Natural killer cell treated with Interleukin-12 subunit alpha and Interleukin-12 subunit beta and Interleukin-15 and Interleukin-18, amount 100 ng/mL, for 72 hours (primary cell): ENCODE measurements around the gene TAF7. TPM values are rescaled to one million over a fixed set of nuclear protein-coding genes. Genes with fewer than 3 reads are reported as not detected.

Experiments
- ATAC-seq, 2 donors: fragments of 150-1000 bp; cut with Tn5 transposase in 1 of 2; sonication (Bioruptor Pico), chemical (Tn5 transposase) in 1 of 2; 2 replicates each; pipeline ENCODE4 v1.10.0; 2021
- DNase-seq: peaks from one replicate; pipeline ENCODE4 v3.0.0; 2022; ENCODE audit warnings: low spot score
- H3K27ac Mint-ChIP-seq, 2 donors: 1 replicate in 1 of 2; 2 replicates in 1 of 2; pipeline ENCODE4 v1.8.0; 2022; ENCODE audit warnings: mixed read lengths in 2 of 2, mild to moderate bottlenecking in 1 of 2, moderate library complexity in 1 of 2
- H3K27me3 Mint-ChIP-seq, 2 donors: 1 replicate in 1 of 2; 2 replicates in 1 of 2; pipeline ENCODE4 v1.8.0; 2022; ENCODE audit warnings: mixed read lengths in 2 of 2
- H3K36me3 Mint-ChIP-seq: one replicate; pipeline ENCODE4 v1.8.0; 2022; ENCODE audit warnings: mixed read lengths
- H3K4me1 Mint-ChIP-seq, 2 donors: 1 replicate in 1 of 2; 2 replicates in 1 of 2; pipeline ENCODE4 v1.8.0; 2022; ENCODE audit warnings: low read depth in 2 of 2, mixed read lengths in 2 of 2, mild to moderate bottlenecking in 1 of 2
- H3K4me3 Mint-ChIP-seq: one replicate; pipeline ENCODE4 v1.8.0; 2022; ENCODE audit warnings: mixed read lengths
- H3K9me3 Mint-ChIP-seq: 2 replicates; pipeline ENCODE4 v1.8.0; 2022; ENCODE audit warnings: mixed read lengths
- total RNA-seq, 2 donors: library from RNA; stranded (reverse); gene quantifications; one replicate each; pipeline ENCODE4 v1.2.3, GENCODE V29; 2022

The TAF7 gene
- 10 to 100 TPM; 52.5 to 63.5 TPM for total RNA-seq

DNA sequence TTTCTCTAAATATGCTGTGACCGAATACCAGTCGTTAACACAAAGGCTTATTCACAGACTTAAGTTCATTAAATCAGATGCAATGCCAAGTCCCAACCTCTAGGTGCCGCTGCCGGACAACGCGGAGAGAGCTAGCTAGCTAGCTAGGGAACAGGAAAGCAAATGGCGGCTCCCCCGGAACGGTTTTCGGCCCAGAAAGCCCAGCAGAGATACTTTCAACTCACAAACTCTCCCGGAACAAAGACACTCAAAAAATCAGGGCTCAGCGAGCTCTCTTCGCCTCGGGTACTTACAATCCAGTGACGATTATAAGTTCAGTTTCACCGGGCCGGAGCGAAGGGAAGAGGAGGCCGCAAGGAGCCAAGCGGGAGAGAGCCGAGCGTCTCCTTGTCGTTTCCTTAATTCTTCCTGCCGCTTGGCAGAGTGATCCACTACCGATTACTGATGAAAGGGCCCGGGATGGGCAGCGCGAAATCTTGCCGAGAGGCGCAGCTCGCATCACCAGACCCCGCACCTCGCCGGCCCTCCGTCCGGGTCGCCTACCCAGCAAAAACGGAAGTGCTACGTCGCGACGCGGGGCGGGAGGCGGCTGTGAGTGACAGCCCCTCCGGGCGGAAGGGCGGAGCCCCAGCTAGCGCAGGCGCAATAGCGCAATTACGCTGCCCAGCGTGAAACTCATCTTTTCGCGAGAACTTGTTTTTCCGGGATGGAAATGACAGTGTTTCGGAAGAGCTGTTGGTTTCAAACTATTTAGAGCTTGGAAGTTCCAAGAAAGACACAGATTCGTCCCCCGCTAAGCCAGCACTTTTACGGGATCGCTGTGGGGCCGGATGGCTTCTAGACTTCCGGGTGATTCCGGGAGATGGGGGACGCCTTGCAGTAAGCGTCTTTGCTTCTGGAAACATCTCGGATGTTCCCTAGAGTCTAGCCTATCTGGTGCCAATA, at the start of gene TAF7:
Gene TAF7 (minus strand): TSS at position 560 of the 945 bp plus-strand sequence. CDS start 740 bp downstream, outside the sequence.
- ATAC-seq (peak; percentile 97 to 98), DNase-seq (peak; percentile 95)
- Mint-ChIP-seq H3K4me3 (peak within 1 kb of the TSS; percentile 97), H3K9me3 (peaks cover 22% of the 10 kb centered on the region), H3K36me3 (peaks cover 44% of the 10 kb centered on the region), H3K4me1 (peaks cover 35 to 36% of the 10 kb centered on the region in 2 donors), H3K27ac (peak within 1 kb of the TSS; percentile 99 to 100), H3K27me3 (peaks cover 2 to 7% of the 10 kb centered on the region in 2 donors)

DNA sequence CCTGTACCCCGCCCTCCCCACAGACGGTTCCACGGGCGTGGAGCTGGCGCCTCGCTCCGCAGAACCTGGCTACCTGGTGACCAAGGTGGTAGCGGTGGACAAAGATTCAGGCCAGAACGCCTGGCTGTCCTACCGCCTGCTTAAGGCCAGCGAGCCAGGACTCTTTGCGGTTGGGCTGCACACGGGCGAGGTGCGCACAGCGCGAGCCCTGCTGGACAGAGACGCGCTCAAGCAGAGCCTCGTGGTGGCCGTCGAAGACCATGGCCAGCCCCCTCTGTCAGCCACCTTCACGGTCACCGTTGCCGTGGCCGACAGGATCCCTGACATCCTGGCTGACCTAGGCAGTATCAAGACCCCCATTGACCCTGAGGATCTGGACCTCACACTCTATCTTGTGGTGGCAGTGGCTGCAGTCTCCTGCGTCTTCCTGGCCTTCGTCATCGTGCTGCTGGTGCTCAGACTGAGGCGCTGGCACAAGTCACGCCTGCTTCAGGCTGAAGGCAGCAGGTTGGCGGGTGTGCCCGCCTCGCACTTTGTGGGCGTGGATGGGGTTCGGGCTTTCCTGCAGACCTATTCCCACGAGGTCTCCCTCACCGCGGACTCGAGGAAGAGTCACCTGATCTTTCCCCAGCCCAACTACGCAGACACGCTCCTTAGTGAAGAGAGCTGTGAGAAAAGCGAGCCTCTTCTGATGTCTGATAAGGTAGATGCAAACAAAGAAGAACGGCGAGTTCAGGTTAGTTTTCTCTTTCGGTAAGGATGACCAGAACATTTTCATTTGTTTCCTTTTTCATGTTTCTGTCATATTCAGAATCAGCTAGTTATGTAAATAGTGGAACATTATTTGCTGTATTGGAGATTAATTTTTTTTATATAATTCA, 45.7 kb upstream of the TAF7 start:
- DNase-seq = no peak
- peaks cover 24% of the 10 kb centered on the region for H3K36me3 Mint-ChIP-seq
- H3K4me3 Mint-ChIP-seq = no peak overlapping the region
- H3K27ac Mint-ChIP-seq = no peak overlapping the region
- peaks cover 6% of the 10 kb centered on the region for H3K9me3 Mint-ChIP-seq
- no peak for ATAC-seq
- H3K4me1 Mint-ChIP-seq = peaks cover 3 to 4% of the 10 kb centered on the region in 2 donors
- peaks cover 57 to 78% of the 10 kb centered on the region in 2 donors for H3K27me3 Mint-ChIP-seq

- H3K9me3 Mint-ChIP-seq = peaks cover 10% of the 10 kb centered on the region
- no peak within 1 kb of the TSS for H3K4me3 Mint-ChIP-seq
- H3K27ac Mint-ChIP-seq = peak within 1 kb of the TSS in 1 of 2 donors; percentile 47
- peaks cover 34% of the 10 kb centered on the region for H3K36me3 Mint-ChIP-seq
- DNase-seq (no peak), ATAC-seq (no peak)
- H3K27me3 Mint-ChIP-seq = peaks cover 55 to 75% of the 10 kb centered on the region in 2 donors
- peaks cover 3 to 5% of the 10 kb centered on the region in 2 donors for H3K4me1 Mint-ChIP-seq
Observed at GRCh38 chr5:141363952-141364660, 43.5 kb upstream of the TAF7 start, which contains the start of gene PCDHGA5. Gene PCDHGA5, plus strand, starts transcription at chr5:141364162. Its CDS starts 169 bp downstream, at chr5:141364331.

- DNase-seq = no peak
- H3K27me3 Mint-ChIP-seq = peaks cover 53 to 74% of the 10 kb centered on the region in 2 donors
- H3K27ac Mint-ChIP-seq = no peak overlapping the region
- peaks cover 38% of the 10 kb centered on the region for H3K36me3 Mint-ChIP-seq
- peaks cover 15% of the 10 kb centered on the region for H3K9me3 Mint-ChIP-seq
- no peak for ATAC-seq
- H3K4me3 Mint-ChIP-seq = no peak overlapping the region
- H3K4me1 Mint-ChIP-seq = peaks cover 3 to 5% of the 10 kb centered on the region in 2 donors
Observed at GRCh38 chr5:141362719-141363118, 42.1 kb upstream of the TAF7 start.

DNA sequence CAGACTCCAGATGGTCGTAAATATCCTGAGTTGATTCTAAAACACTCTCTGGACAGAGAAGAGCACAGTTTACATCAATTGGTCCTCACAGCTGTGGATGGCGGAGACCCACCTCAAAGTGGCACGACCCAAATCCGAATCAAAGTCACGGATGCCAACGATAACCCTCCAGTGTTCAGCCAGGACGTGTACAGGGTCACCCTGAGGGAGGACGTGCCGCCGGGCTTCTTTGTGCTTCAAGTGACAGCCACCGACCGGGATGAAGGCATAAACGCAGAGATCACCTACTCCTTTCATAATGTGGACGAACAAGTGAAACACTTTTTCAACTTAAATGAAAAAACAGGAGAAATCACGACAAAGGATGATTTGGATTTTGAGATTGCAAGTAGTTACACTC, 40.1 kb upstream of the TAF7 start:
- Mint-ChIP-seq H3K4me3 (no peak overlapping the region), H3K27me3 (peaks cover 55 to 76% of the 10 kb centered on the region in 2 donors), H3K9me3 (peaks cover 15% of the 10 kb centered on the region), H3K4me1 (peaks cover 3 to 5% of the 10 kb centered on the region in 2 donors), H3K27ac (no peak overlapping the region), H3K36me3 (peaks cover 41% of the 10 kb centered on the region)
- ATAC-seq (no peak), DNase-seq (no peak)

- Mint-ChIP-seq H3K4me1 (peaks cover 3 to 5% of the 10 kb centered on the region in 2 donors), H3K27me3 (peaks cover 54 to 72% of the 10 kb centered on the region in 2 donors), H3K27ac (no peak within 1 kb of the TSS), H3K36me3 (peaks cover 34% of the 10 kb centered on the region), H3K4me3 (peak within 1 kb of the TSS; percentile 74), H3K9me3 (peaks cover 15% of the 10 kb centered on the region)
- DNase-seq (no peak), ATAC-seq (peak in 1 of 2 donors; percentile 41)
Observed at GRCh38 chr5:141359790-141360426, 39.3 kb upstream of the TAF7 start, which contains the start of gene PCDHGB2. Gene PCDHGB2, plus strand, starts transcription at chr5:141359994. Its CDS starts 142 bp downstream, at chr5:141360136.

DNA sequence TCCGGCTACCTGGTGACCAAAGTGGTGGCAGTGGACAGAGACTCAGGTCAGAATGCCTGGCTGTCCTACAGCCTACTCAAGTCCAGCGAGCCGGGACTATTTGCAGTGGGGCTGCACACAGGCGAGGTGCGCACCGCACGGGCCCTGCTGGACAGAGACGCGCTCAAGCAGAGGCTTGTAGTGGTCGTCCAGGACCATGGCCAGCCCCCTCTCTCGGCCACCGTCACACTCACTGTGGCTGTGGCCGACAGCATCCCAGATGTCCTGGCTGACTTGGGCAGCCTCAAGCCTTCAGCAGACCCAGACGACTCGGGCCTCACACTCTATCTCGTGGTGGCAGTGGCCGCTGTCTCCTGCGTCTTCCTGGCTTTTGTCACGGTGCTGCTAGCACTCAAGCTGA, 36.4 kb upstream of the TAF7 start:
- peaks cover 33% of the 10 kb centered on the region for H3K36me3 Mint-ChIP-seq
- H3K4me1 Mint-ChIP-seq = peaks cover 3 to 5% of the 10 kb centered on the region in 2 donors
- H3K27ac Mint-ChIP-seq = no peak overlapping the region
- no peak for DNase-seq
- no peak overlapping the region for H3K4me3 Mint-ChIP-seq
- ATAC-seq = peak in 1 of 2 donors; percentile 38
- H3K27me3 Mint-ChIP-seq = peaks cover 44 to 72% of the 10 kb centered on the region in 2 donors
- peaks cover 12% of the 10 kb centered on the region for H3K9me3 Mint-ChIP-seq

GRCh38 chr5:141356133-141356532, 35.5 kb upstream of the TAF7 start:
- ATAC-seq (no peak), DNase-seq (no peak)
- Mint-ChIP-seq H3K36me3 (peaks cover 31% of the 10 kb centered on the region), H3K27me3 (peaks cover 41 to 66% of the 10 kb centered on the region in 2 donors), H3K27ac (no peak overlapping the region), H3K4me3 (no peak overlapping the region), H3K9me3 (peaks cover 12% of the 10 kb centered on the region), H3K4me1 (peaks cover 3 to 5% of the 10 kb centered on the region in 2 donors)

GRCh38 chr5:141355641-141356040, 35.1 kb upstream of the TAF7 start:
- ATAC-seq (no peak), DNase-seq (no peak)
- Mint-ChIP-seq H3K4me1 (peaks cover 3 to 5% of the 10 kb centered on the region in 2 donors), H3K4me3 (no peak overlapping the region), H3K36me3 (peaks cover 26% of the 10 kb centered on the region), H3K9me3 (peaks cover 8% of the 10 kb centered on the region), H3K27ac (no peak overlapping the region), H3K27me3 (peaks cover 40 to 61% of the 10 kb centered on the region in 2 donors)

DNA sequence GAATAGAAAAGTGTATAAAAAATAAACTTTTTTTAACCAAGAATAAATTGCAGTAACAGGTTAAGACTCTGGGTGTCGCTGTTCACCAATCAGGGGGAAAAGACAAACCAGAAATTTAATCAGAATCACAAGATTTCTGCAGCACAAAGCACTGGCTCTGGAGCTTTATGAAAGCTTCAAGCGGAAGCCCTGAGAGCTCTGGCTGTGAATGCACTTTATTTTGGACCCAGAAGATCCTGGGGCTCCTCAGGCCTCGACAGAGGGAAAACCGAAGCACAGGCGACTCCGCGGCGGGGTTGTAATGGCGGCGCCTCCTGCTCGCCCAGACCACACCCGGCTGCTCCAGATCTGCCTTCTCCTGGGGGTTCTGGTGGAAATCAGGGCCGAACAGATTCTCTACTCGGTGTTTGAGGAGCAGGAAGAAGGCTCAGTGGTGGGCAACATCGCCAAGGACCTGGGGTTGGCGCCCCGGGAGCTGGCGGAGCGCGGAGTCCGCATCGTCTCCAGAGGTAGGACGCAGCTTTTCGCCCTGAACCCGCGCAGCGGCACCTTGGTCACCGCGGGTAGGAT, 34.4 kb upstream of the TAF7 start, which contains the start of gene PCDHGA4:
Gene PCDHGA4 (plus strand): TSS at position 122 of the 570 bp plus-strand sequence. CDS start 87 bp downstream, at position 209.
- Mint-ChIP-seq H3K36me3 (peaks cover 27% of the 10 kb centered on the region), H3K9me3 (peaks cover 10% of the 10 kb centered on the region), H3K4me3 (no peak within 1 kb of the TSS), H3K27me3 (peaks cover 40 to 61% of the 10 kb centered on the region in 2 donors), H3K4me1 (peaks cover 3 to 4% of the 10 kb centered on the region in 2 donors), H3K27ac (no peak within 1 kb of the TSS)
- ATAC-seq = no peak
- DNase-seq = no peak

DNA sequence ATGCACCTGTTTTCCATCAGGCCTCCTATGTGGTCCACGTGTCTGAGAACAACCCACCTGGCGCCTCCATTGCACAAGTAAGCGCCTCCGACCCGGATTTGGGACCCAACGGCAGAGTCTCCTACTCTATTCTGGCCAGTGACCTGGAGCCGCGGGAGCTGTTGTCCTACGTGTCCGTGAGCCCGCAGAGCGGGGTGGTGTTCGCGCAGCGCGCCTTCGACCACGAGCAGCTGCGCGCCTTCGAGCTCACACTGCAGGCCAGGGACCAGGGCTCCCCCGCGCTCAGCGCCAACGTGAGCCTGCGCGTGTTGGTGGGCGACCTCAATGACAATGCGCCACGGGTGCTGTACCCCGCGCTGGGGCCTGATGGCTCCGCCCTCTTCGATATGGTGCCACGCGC, 31.0 kb upstream of the TAF7 start:
- no peak for DNase-seq
- Mint-ChIP-seq H3K27ac (no peak overlapping the region), H3K36me3 (peaks cover 25% of the 10 kb centered on the region), H3K9me3 (peaks cover 7% of the 10 kb centered on the region), H3K27me3 (peaks cover 43 to 70% of the 10 kb centered on the region in 2 donors), H3K4me3 (no peak overlapping the region), H3K4me1 (no peaks in the 10 kb centered on the region)
- no peak for ATAC-seq

DNA sequence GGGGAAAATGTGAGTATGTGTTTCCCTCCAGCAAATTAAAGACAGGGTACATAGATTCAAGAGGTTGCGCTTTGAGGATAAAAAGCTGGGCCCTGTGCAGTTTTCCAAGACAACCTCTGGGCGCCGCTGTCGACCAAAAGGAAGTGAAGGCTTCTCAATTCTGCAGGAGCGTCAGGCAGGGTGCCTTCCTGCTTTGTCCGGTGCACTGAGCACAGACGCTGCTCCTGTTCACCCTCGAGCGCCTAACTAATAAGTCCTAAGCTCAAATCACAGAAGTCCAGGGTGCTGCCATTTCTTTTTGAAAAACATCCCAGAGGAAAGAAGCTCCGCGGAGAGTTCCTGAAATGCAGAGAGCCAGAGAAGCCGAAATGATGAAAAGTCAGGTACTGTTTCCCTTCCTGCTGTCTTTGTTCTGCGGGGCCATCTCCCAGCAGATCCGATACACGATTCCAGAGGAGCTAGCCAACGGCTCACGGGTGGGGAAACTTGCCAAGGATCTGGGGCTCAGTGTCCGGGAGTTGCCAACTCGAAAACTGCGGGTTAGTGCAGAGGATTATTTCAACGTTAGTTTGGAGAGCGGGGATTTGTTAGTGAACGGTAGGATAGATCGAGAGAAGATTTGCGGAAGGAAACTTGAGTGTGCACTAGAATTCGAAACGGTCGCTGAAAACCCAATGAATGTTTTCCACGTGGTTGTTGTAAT, 29.5 kb upstream of the TAF7 start, which contains the start of gene PCDHGB1:
Gene PCDHGB1 (plus strand): TSS at position 183 of the 703 bp plus-strand sequence. CDS start 162 bp downstream, at position 345.
- Mint-ChIP-seq H3K27ac (no peak within 1 kb of the TSS), H3K4me3 (peak within 1 kb of the TSS; percentile 25), H3K36me3 (peaks cover 27% of the 10 kb centered on the region), H3K9me3 (peaks cover 12% of the 10 kb centered on the region), H3K4me1 (no peaks in the 10 kb centered on the region), H3K27me3 (peaks cover 39 to 70% of the 10 kb centered on the region in 2 donors)
- DNase-seq (no peak), ATAC-seq (no peak)
